Smooth muscle cell of the brain vasculature (primary cell): ENCODE results near the gene RAD51D.
"Not testable (repeated sequence)": the region's sequence is repeated elsewhere in the genome, so short reads cannot be mapped to it uniquely, and the experiment has no call there.

ENCODE experiments used
- DNase-seq: peaks from one replicate; pipeline ENCODE4 v3.0.0-alpha.2; 2012; ENCODE audit warnings: low read depth, low spot score

RAD51D gene

DNA sequence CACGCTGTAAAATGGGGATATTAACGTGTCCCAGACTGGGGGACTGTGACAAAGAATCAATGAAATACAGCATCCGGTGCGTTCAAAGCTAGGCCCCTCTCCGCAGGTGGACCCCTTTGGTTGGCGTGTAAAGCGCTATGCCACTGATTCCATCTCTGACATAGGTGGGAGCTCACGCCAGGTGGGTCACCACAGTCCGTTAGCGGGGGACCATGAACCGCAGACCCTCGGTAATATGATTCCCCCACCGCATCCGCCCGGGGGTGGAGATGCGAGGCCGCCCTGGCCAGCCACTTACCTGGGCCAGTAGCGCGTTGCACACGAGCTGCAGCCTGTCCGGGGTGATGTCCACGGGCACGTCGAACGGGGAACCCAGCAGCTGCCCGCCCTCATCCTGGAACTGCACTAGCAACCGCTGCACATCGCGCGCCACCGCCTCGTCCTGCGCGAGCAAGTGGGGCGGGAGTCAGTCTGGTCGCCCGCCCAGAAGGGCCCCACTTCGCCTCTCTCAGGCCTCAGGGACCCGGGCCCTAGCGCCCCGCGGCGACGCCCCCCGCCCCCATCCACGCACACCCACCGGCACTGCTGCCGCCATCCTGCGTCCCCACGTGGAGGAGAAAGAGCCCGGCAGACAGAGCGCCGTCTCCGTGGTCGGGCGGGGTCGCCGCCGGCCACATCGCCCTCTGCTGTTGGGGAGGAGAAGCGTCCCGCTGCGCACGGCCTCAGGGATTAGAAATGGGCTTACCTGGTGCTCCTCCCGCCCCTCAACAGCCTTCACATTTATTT lies 22.2 kb upstream of the RAD51D start, which contains the start of gene NLE1:
Gene NLE1 (minus strand): TSS at position 623 of the 786 bp plus-strand sequence. CDS start 28 bp downstream, at position 595.
- peak; percentile 47 for DNase-seq

DNA sequence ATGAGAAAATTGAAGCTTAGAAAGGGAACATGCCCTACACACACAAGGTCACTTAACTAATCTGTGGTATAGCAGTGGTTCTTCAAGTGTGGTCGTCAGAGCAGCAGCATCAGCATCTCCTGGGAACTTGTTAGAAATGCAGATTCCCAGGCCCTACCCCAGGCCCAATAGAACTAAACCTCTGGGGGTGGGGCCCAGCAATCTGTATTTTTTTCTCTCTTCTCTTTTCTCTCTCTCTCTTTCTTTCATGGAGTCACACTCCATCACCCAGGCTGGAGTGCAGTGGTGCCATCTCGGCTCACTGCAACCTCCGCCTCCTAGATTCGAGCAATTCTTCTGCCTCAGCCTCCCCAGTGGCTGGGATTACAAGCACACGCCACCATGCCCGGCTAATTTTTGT lies 18.6 kb upstream of the RAD51D start:
- DNase-seq, result no peak

DNA sequence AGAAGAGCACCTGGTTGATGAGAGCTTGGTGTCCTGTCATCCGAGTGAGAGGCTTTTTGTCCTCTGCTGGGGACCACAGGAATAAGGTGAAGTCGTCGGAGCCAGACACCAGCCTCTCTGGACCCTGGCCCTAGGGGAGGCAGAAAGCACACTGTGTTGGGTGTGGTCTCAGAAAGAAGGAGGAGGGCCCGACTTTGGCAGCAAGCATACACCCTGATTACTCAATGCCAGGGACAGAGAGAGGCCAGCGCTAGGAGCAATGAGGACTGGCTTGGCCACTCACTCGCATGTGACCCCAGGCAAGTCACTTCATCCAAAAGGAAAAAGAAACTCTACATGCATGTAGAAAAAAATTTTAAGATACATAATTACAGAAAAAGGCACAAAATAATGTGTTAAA lies 15.7 kb upstream of the RAD51D start:
- no peak for DNase-seq

DNA sequence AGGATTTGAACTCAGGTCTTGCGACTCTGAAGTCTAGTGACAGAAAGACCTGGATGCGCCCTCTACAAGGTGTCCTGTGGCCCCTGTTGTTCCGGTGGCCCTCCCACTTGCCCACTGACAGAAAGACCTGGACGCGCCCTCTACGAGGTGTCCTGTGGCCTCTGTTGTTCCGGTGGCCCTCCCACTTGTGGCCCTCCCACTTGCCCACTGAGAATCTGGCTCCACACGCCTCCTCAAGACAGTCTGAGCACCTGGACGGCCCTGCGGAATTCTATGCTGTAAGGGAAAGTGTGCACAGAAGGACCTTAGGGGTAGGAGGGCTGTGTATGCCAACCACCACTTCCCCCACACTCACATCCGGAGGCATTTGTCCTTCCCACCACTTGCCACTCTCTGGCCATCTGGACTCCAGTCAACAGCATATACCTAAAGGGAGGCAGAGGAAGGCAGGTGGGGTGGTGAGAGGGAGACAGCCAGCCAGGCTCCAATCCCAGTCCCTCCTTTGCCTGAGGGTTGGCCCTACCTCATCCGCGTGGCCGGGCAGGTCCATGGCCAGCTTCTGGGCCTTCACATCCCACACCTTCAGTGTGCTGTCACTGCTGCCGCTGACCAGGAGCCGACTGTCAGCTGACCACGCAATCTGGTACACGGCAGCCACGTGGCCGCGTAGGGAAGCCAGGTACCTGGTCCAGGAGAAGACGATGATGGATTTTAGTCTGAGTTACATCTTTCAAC lies 13.3 kb upstream of the RAD51D start:
- no peak for DNase-seq

DNA sequence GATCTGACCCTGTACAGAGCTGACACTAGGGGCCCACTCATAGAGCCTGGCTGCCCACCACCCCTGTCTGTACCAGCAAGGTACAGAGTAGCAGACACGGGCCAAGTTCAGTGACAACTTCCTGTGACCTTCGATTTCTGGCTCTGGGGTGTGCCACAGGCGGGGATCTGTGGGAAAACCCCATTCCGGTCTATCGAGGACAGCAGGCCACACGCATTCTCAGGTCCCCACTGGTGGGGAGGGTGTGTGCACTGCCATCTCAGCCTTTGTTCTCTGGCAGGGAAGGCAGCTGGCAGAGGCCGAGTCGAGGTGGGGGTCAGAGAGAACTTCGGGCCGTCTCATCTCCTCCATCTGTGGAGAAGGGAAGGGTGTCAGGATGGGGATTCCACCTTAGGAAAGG lies 12.4 kb upstream of the RAD51D start:
- DNase-seq, result no peak

DNA sequence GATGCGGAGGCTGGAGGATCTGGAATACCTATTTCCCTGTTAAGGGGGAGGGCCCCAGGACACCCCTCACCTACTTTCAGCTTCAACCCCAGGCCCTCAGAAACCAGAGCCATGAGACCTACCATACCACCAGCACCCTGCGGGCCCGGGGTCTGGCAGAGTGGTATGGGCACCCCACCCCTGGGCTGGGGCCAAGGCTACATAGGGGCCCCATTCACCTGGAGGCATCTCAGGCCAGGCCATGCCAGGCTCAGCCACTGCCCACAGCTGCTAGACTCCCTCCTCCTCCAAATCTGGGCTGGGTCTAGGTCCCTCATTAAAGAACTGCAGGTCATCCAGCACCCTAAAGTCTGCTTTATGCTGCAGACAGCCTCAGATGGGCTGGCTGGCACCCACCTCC lies 10.7 kb upstream of the RAD51D start:
- no peak for DNase-seq

DNA sequence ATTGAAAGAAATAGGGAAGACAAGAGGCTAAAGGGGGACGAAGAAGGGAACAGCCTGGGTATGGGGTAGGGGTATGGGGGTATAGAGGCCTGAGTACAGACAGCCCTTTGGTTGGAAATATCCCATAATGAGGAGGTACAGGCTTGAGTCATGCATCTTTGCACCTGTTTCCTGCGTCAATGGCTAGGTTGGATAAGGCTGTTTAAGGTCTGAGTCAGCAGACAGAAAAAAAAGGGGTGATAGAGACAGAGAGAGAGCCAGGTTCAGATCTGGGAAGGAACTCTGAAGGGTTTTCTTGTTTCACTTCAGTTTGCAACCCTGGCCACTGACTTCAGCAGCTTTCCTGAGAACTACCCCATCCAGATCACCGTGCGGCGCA lies 10.3 kb upstream of the RAD51D start:
- DNase-seq, result no peak

DNA sequence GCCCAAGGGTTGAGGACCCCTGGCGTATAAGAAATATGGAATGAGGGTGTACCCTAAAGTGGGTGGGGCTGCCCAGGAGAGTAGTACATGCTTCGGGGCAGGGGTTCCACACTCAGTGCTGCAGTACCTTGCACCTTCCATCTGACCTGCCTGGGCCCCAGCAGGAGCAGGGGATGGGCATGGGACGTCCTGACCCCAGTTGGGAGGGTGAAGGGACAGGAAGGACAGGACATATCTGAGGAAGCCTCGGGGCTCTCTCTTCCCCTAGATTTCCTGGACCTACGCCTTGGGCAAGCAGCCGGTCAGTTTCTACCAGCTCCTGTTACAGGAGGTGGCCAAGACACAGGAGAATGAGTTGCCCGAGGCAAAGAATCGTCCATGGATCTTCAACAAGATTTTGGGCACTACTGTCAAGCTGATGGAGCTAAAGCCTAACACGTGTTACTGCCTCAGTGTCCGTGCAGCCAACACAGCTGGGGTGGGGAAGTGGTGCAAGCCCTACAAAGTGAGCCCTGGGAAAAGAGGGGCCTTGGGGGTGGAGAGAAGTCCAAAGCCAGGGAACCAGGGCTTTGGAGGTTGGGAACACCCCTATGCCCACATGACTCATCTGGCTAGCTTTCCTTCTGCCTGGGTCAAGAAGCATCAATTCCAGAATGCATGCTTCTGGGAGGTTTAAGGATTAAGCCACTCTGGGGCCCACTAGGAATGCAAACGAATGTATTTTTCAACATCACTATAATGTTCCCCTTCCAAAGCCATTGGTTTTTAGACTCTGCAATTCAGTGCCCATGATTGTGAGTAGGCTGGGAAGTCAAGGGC lies 9.7 kb upstream of the RAD51D start:
- no peak for DNase-seq

DNA sequence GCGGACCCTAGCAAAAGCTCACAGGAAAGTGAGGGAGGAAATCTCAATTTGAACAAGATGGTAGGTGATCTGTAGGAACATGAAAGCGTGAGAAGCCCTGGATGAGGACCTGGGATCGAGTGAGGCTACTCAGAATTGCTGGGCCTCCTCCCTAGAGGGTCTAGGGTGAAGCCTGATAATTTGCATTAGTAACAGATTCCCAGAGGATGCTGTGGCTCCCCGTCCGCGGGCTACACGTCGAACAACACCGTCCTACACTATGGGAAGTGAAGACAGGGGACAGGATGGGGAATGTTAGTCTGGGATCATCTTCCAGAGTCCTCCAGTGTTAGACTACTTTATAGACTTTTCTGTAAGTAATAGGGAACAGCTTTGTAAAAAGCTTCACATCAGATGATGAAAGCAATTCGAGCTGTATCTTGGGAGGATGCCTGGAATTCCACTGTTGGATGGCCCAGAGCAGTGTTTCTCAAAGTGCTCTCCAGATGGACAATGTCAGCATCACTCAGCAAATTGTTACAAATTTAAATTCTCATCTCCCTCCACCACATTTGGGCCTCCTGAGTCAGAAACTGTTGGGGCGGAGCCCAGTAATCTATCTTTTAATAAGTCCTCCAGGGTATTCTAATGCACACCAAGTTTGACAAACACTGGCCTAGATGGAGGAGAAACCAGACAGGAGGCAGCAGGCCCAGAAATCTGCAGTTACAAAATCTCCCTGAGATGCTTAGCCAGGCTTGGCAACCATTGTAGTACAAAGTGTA lies 8.3 kb upstream of the RAD51D start:
- DNase-seq, result no peak

DNA sequence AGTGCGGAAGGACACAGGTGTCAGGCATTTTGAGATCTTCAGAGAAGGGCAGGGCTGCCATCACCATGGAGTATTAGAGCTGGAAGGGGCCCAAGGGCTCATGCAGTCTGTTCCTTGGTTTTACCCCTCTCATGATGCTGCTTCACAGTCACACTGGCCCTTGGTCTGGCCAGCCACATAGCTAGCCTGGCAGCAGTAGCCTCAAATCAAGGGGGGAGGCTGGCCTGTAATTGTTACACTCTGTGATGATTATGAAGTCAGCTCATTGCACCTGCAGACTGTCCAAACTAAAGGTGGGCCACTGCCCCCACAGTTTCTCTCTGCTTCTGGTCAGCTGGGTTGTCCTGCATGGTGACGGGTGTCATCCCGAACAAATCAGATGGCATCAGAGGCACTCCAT lies 1.7 kb upstream of the RAD51D start, which contains the start of gene FNDC8:
Gene FNDC8 (plus strand): TSS at position 301 of the 400 bp plus-strand sequence. CDS start 79 bp downstream, at position 380.
- DNase-seq, result no peak

DNA sequence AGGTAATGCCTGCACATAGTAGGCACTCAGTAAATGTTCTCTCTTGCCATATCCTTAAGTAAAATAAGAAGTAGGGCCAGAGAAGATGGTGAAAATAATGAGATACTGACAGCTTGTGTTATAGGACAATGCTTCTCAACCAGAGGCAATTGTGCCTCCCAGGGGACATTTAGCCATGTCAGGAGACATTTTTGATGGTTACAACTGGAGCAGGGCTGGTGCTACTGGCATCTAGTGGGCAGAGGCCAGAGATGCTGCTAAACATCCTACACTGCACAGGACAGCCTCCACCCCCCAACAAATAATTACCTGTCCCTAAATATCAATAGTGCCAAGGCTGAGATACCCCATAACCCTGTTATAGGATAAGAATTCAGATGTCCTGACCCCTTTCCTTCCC lies 1.7 kb downstream of the RAD51D start:
- no peak for DNase-seq

DNA sequence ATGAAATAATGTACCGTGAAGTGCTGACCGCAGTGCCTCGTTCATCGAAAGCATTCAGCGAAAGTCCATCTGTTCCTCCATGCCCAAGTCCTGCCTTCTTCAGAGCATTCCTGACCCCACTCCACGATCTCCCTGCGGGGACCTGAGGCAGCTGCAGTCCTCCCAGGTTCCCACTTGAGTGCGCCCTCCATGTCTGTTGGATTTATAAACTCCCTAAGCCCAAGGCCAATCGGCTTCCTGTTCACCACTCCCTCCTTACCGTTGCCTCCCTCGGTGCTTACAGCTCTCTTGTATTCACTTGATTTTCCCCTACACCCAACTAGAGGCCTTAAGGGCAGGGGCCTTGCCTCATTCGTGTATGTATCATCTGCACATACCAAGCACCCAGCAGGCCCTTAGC lies 2.8 kb downstream of the RAD51D start:
- no peak for DNase-seq

DNA sequence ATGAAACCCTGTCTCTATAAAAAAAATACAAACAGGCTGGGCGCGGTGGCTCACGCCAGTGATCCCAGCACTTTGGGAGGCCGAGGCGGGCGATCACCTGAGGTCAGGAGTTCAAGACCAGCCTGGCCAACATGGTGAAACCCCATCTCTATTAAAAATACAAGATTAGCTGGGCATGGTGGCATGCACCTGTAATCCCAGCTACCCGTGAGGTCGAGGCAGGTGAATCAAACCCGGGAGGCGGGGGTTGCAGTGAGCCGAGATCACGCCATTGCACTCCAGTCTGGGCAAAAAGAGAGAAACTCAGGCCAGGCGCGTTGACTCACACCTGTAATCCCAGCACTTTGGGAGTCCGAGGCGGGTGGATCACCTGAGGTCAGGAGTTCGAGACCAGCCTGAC lies 8.9 kb downstream of the RAD51D start:
- not testable (repeated sequence) for DNase-seq

DNA sequence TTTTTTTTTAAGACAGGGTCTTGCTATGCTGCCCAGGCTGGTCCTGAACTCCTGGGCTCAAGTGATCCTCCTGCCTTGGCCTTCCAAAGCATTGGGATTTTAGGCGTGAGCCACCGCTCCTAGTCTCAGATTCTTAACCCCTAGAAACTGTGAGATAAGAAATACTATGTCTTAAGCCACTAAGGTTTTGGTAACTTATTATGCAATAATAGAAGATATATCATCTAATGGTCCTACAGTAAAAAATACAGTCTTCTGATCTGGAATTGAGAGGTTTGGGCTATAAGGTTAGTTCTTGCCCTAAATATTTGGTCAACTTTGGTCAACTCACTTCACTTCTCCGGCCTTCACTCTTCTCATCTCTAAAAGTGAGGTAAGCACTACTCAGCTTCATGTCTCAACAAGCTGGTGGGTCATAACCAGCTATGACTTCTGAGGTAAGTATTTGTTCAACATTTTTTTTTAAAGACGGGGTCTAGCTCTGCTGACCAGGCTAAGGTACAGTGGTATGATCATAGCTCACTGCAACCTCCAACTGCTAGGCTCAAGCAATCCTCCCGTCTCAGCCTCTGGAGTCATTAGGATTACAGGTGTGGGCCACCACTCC lies 14.7 kb downstream of the RAD51D start:
- no peak for DNase-seq

DNA sequence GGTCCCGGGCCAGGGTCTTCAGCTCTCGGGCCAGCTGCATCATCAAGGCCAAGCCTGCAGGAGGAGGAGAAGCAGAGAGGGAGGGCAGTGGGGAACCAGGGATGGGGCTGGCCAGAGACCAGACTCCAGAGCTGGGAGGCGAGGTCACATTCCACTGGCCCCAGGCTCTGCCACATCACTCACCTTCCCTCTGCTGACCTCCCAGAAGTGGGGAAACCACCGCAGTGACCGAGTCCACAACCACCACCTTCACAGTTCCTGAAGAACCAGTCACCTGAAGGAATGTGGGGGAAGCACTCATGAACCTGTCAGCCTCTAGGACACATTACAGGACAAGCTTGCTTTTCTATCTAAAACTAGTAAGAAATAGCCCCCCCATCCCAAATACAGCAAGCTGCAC lies 16.4 kb downstream of the RAD51D start:
- no peak for DNase-seq

DNA sequence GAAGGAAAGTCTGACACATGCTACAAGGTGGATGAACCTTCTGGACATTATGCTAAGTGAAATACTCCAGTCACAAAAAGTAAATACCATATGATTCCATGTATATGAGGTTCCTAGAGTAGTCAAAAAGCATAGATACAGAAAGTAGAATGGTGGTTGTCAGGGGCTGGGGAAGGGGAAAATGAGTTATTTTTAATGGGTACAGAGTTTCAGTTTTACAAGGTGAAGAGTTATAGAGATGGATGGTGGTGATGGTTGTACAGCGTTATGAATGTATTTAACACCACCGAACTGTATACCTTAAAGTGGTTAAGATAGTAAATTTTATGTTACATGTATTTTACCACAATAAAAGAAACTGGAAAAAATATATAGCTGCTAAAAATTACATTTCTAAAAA lies 17.9 kb downstream of the RAD51D start:
- no peak for DNase-seq

DNA sequence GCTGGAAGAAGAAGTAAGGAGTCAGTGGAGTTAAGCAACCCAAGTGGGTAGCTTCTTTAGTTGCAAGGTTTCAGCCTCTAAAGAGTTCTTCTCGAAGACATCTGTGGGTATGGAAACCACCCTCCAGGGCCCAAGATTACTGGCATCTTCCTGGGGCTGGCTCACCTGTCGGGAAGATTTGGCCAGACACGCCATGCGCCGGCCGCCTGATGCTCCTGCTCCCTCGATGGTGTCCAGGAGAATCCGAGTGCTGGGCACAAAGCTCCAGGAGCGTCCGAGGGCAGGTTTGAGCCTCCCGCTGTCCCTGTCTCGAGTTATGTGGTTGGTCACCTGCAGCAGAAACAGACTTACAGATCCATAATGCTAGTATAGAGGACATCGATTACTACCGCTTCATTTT lies 18.6 kb downstream of the RAD51D start:
- no peak for DNase-seq

DNA sequence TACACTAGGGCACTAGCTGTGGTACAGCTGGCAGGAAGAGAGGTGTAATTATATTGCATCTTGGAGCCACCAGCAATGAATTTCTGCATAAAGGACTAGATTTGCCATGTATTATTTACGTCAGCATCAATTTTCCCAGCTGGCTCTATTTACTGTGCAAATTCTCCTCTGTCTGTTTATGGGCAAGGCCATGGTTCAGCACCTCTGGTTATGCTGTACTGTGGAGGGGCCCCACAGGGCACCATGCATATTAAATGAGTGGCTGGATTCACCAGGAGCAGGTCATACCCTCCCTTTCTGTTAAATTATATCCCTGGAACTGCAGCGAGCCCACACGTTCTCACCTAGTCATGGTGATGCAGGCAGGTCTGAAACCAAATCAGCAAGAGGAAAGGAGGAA lies 19.8 kb downstream of the RAD51D start:
- DNase-seq, result no peak

DNA sequence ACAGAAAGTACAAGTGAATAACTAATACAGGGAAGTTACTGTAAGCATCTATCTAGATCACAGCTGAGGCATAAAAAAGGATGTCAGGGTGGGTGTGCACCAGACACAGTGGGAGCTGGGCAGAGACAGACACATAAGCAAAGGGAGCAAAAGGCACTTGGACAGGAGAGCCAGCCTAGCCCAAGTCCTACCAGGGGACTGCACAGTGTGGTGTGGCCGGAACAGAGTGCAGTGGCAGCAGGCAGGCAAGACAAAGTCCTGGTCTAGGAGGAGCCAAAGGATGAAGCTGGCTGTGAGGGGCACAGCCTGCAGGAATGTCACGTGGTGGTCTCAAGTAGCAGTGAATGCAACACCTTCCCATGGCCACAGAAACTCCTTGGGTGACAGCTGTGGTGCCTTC lies 21.9 kb downstream of the RAD51D start:
- no peak for DNase-seq

DNA sequence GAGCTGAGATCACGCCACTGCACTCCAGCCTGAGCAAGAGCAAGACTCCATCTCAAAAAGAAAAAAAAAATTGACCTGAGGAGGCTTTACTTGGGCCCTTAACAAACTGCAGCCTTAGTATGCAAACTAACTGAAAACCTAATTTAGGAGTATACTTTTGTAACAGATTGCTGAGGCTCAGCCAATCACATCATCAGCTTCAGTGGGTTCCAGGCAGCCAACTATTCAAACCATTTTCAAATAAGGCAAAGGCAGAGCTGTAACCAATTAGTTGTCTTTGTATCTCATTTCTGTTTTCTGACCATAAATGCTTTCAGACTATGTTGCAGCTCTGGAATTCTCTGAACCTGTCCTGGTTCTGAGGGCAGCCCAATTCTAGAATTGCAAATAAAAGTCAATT lies 23.9 kb downstream of the RAD51D start:
- DNase-seq, result no peak

DNA sequence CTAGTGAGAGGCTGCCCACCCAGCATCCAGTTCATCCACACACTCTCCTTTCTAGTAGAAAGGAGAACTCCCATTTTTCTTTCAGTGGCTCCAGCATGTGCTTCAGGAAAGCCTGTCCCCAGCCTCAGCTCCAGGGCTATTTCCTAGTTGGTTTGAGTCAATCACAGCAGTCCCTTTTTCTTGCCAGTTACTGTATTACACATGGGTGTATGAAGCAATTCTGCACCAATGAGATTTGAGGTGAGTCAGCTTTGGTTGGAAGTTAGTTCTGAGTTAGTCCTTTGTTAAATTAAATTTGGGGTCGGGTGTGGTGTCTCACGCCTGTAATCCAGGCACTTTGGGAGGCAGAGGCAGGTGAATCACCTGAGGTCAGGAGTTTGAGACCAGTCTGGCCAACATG lies 24.8 kb downstream of the RAD51D start:
- no peak for DNase-seq
